ENCODE data around the gene PRDM16. TPM values are rescaled to one million over a fixed set of nuclear protein-coding genes. Genes with fewer than 3 reads are reported as not detected.

Gene PRDM16
- total and polyA plus RNA-seq, 2 of the 13 experiments (the other 11 are each of a cell fraction or from before 2014, with no cell fraction given), result 0.15 to 0.81 TPM

GRCh38 chr1:3245344-3245743 is 176.3 kb downstream of the PRDM16 start (continued):
- TF ChIP-seq HOXA3 (CRISPR knock-in tag; IDR thresholded peaks at IDR 0.05), result no peak

GRCh38 chr1:3245768-3246167 is 176.8 kb downstream of the PRDM16 start:
- in situ Hi-C loops (cut with HindIII; ENCODE audit: extremely low pct_ligation_motif_present, low pct_unique_long_range_greater_than_20kb), result no loop called here
- no peak overlapping the region for H3K27ac ChIP-seq (ENCODE audit: extremely low read length, insufficient read depth, low read length)
- no TSS peak for BruUV-seq (replicated peaks)
- H3K79me2 ChIP-seq (ENCODE audit: insufficient read depth, low read length), result no peaks in the 10 kb centered on the region
- 92% methylated on average over 13 of the region's 13 CpGs for WGBS (ENCODE audit: low lambda C conversion rate)
- H4K20me1 ChIP-seq (ENCODE audit: insufficient read depth, low read length), result no peaks in the 10 kb centered on the region
- POLR2A ChIA-PET, result no interaction called here
- no peak for DNase-seq (ENCODE audit: low spot score)
- no peak for ATAC-seq
- no peak overlapping the region for H3K9ac ChIP-seq (ENCODE audit: insufficient read depth, low read depth, low read length)
- intact Hi-C loops (cut with micrococcal nuclease; ENCODE audit: unreplicated experiment), result no loop called here
- H3K27me3 ChIP-seq (ENCODE audit: control insufficient read depth in 1 of 2, insufficient read depth in 2 of 2, low read length in 2 of 2), result no peaks in the 10 kb centered on the region
- H3K4me3 ChIP-seq (replicated peaks in 1 of 3; ENCODE audit: insufficient read depth in 1 of 3, low read depth in 2 of 3, low read length in 3 of 3), result no peak overlapping the region
- no peaks in the 10 kb centered on the region for H3K36me3 ChIP-seq (replicated peaks in 1 of 2; ENCODE audit: control insufficient read depth in 1 of 2, insufficient read depth in 2 of 2, low read length in 2 of 2)
- H3K4me2 ChIP-seq (ENCODE audit: low read depth, low read length), result no peak overlapping the region
- H3K9me3 ChIP-seq (ENCODE audit: low read length), result no peaks in the 10 kb centered on the region
- FAIRE-seq, result no peak
- H2AFZ ChIP-seq (ENCODE audit: low read length), result no peak overlapping the region
- peaks cover 53% of the 10 kb centered on the region for H3K4me1 ChIP-seq (ENCODE audit: insufficient read depth, low read length)
- TF ChIP-seq NR2F6 (IDR thresholded peaks at IDR 0.05) (0 out of 2 replicates have a peak, but pooled peaks have one; percentile 22), NR2F6 (CRISPR knock-in tag; IDR thresholded peaks at IDR 0.05) (no peak), MTERF4 (CRISPR knock-in tag; IDR thresholded peaks at IDR 0.05) (no peak)
- CTCF ChIA-PET (ENCODE audit: low intra/inter-chr PET ratio, low total read pairs), result no interaction called here

GRCh38 chr1:3246251-3246650 is 177.2 kb downstream of the PRDM16 start:
- TF ChIP-seq MIER3 (CRISPR knock-in tag; IDR thresholded peaks at IDR 0.05; ENCODE audit: borderline replicate concordance), result no peak
- TF ChIP-seq ZNF768 (CRISPR knock-in tag; IDR thresholded peaks at IDR 0.05), result 0 out of 2 replicates have a peak, but pooled peaks have one; percentile 16
- in situ Hi-C loops (cut with HindIII; ENCODE audit: extremely low pct_ligation_motif_present, low pct_unique_long_range_greater_than_20kb), result no loop called here
- ATAC-seq (no peak), FAIRE-seq (no peak), DNase-seq (ENCODE audit: low spot score) (no peak)
- Histone ChIP-seq H3K27me3 (ENCODE audit: control insufficient read depth in 1 of 2, insufficient read depth in 2 of 2, low read length in 2 of 2) (no peaks in the 10 kb centered on the region), H3K9ac (ENCODE audit: insufficient read depth, low read depth, low read length) (no peak overlapping the region), H2AFZ (ENCODE audit: low read length) (no peak overlapping the region), H4K20me1 (ENCODE audit: insufficient read depth, low read length) (no peaks in the 10 kb centered on the region), H3K79me2 (ENCODE audit: insufficient read depth, low read length) (no peaks in the 10 kb centered on the region), H3K27ac (ENCODE audit: extremely low read length, insufficient read depth, low read length) (no peak overlapping the region), H3K4me3 (replicated peaks in 1 of 3; ENCODE audit: insufficient read depth in 1 of 3, low read depth in 2 of 3, low read length in 3 of 3) (no peak overlapping the region), H3K9me3 (ENCODE audit: low read length) (no peaks in the 10 kb centered on the region), H3K4me2 (ENCODE audit: low read depth, low read length) (no peak overlapping the region), H3K4me1 (ENCODE audit: insufficient read depth, low read length) (peaks cover 58% of the 10 kb centered on the region), H3K36me3 (replicated peaks in 1 of 2; ENCODE audit: control insufficient read depth in 1 of 2, insufficient read depth in 2 of 2, low read length in 2 of 2) (no peaks in the 10 kb centered on the region)
- intact Hi-C loops (cut with micrococcal nuclease; ENCODE audit: unreplicated experiment), result no loop called here
- no TSS peak for BruUV-seq (replicated peaks)
- WGBS (ENCODE audit: low lambda C conversion rate), result no CpG with 5 or more reads among the region's 16 CpGs
- CTCF ChIA-PET (ENCODE audit: low intra/inter-chr PET ratio, low total read pairs), result no interaction called here
- POLR2A ChIA-PET, result no interaction called here
